ENCODE data around the gene UBE2R2. TPM values are rescaled to one million over a fixed set of nuclear protein-coding genes. Genes with fewer than 3 reads are reported as not detected.
"Not testable (repeated sequence)": the region's sequence is repeated elsewhere in the genome, so short reads cannot be mapped to it uniquely, and the experiment has no call there.

The UBE2R2 gene
- total and polyA plus RNA-seq, 2 experiments from 2014 or later: 39.8 to 41.4 TPM

- no peak for TF ChIP-seq CTCF (IDR thresholded peaks at IDR 0.05; ENCODE audit: poor library complexity)
- no peak for TF ChIP-seq EZH2phosphoT487 (IDR thresholded peaks at IDR 0.05; ENCODE audit: low read depth, severe bottlenecking, unreplicated experiment)
- TF ChIP-seq EZH2 (IDR thresholded peaks at IDR 0.05; ENCODE audit: borderline replicate concordance): no peak
- H3K36me3 ChIP-seq (replicated peaks; ENCODE audit: insufficient read depth, low read depth): no peaks in the 10 kb centered on the region
- 33% methylated on average over 1 of the region's 1 CpG for WGBS (ENCODE audit: low lambda C conversion rate, missing lambda C conversion rate)
- H3K9me2 ChIP-seq (replicated peaks; ENCODE audit: insufficient read depth): no peaks in the 10 kb centered on the region
- no peak overlapping the region for H3K4me2 ChIP-seq
- no peaks in the 10 kb centered on the region for H3K9me3 ChIP-seq (ENCODE audit: low read depth)
- H3K27ac ChIP-seq: no peak overlapping the region
- H3K4me1 ChIP-seq (ENCODE audit: insufficient read depth): no peaks in the 10 kb centered on the region
- no peak overlapping the region for H2AFZ ChIP-seq
- H3K27me3 ChIP-seq: no peaks in the 10 kb centered on the region
- no peak for DNase-seq (ENCODE audit: low spot score)
- no peaks in the 10 kb centered on the region for H3K79me2 ChIP-seq
- no peaks in the 10 kb centered on the region for H4K20me1 ChIP-seq (ENCODE audit: insufficient read depth, poor library complexity, severe bottlenecking)
- no peak overlapping the region for H3K4me3 ChIP-seq
Observed at GRCh38 chr9:33787839-33788238, 29.1 kb upstream of the UBE2R2 start.

GRCh38 chr9:33789429-33789828, 27.5 kb upstream of the UBE2R2 start:
- not testable (repeated sequence) for H3K4me3 ChIP-seq; DNase-seq (ENCODE audit: low spot score); H3K4me2 ChIP-seq; H3K9me3 ChIP-seq (ENCODE audit: low read depth); H3K36me3 ChIP-seq (replicated peaks; ENCODE audit: insufficient read depth, low read depth); H3K9me2 ChIP-seq (replicated peaks; ENCODE audit: insufficient read depth); H3K79me2 ChIP-seq; H4K20me1 ChIP-seq (ENCODE audit: insufficient read depth, poor library complexity, severe bottlenecking); H3K27ac ChIP-seq; H3K4me1 ChIP-seq (ENCODE audit: insufficient read depth); H3K27me3 ChIP-seq; H2AFZ ChIP-seq
- WGBS (ENCODE audit: low lambda C conversion rate, missing lambda C conversion rate): 86% methylated on average over 2 of the region's 2 CpGs

GRCh38 chr9:33791117-33791516, 25.8 kb upstream of the UBE2R2 start:
- no peak overlapping the region for H3K27ac ChIP-seq
- no peak for DNase-seq (ENCODE audit: low spot score)
- no peaks in the 10 kb centered on the region for H4K20me1 ChIP-seq (ENCODE audit: insufficient read depth, poor library complexity, severe bottlenecking)
- H3K4me2 ChIP-seq: no peak overlapping the region
- no peaks in the 10 kb centered on the region for H3K4me1 ChIP-seq (ENCODE audit: insufficient read depth)
- no peaks in the 10 kb centered on the region for H3K9me2 ChIP-seq (replicated peaks; ENCODE audit: insufficient read depth)
- no peaks in the 10 kb centered on the region for H3K9me3 ChIP-seq (ENCODE audit: low read depth)
- TF ChIP-seq EZH2 (IDR thresholded peaks at IDR 0.05; ENCODE audit: borderline replicate concordance): no peak
- no peak for TF ChIP-seq EZH2phosphoT487 (IDR thresholded peaks at IDR 0.05; ENCODE audit: low read depth, severe bottlenecking, unreplicated experiment)
- TF ChIP-seq CTCF (IDR thresholded peaks at IDR 0.05; ENCODE audit: poor library complexity): no peak
- no peak overlapping the region for H2AFZ ChIP-seq
- 65% methylated on average over 2 of the region's 2 CpGs for WGBS (ENCODE audit: low lambda C conversion rate, missing lambda C conversion rate)
- no peaks in the 10 kb centered on the region for H3K36me3 ChIP-seq (replicated peaks; ENCODE audit: insufficient read depth, low read depth)
- no peaks in the 10 kb centered on the region for H3K27me3 ChIP-seq
- H3K4me3 ChIP-seq: no peak overlapping the region
- H3K79me2 ChIP-seq: no peaks in the 10 kb centered on the region

GRCh38 chr9:33793496-33793895, 23.5 kb upstream of the UBE2R2 start:
- H3K36me3 ChIP-seq (replicated peaks; ENCODE audit: insufficient read depth, low read depth); H3K9me3 ChIP-seq (ENCODE audit: low read depth); DNase-seq (ENCODE audit: low spot score); H3K4me2 ChIP-seq; H3K4me3 ChIP-seq; H3K4me1 ChIP-seq (ENCODE audit: insufficient read depth); H4K20me1 ChIP-seq (ENCODE audit: insufficient read depth, poor library complexity, severe bottlenecking); H3K27ac ChIP-seq; H2AFZ ChIP-seq; H3K27me3 ChIP-seq; H3K79me2 ChIP-seq; H3K9me2 ChIP-seq (replicated peaks; ENCODE audit: insufficient read depth): not testable (repeated sequence)
- WGBS (ENCODE audit: low lambda C conversion rate, missing lambda C conversion rate): 86% methylated on average over 1 of the region's 1 CpG

- no peaks in the 10 kb centered on the region for H3K9me3 ChIP-seq (ENCODE audit: low read depth)
- no peaks in the 10 kb centered on the region for H4K20me1 ChIP-seq (ENCODE audit: insufficient read depth, poor library complexity, severe bottlenecking)
- H3K27me3 ChIP-seq: no peaks in the 10 kb centered on the region
- 83% methylated on average over 2 of the region's 2 CpGs for WGBS (ENCODE audit: low lambda C conversion rate, missing lambda C conversion rate)
- no peak overlapping the region for H3K4me2 ChIP-seq
- H3K27ac ChIP-seq: no peak overlapping the region
- H3K9me2 ChIP-seq (replicated peaks; ENCODE audit: insufficient read depth): no peaks in the 10 kb centered on the region
- no peak overlapping the region for H2AFZ ChIP-seq
- no peak overlapping the region for H3K4me3 ChIP-seq
- no peaks in the 10 kb centered on the region for H3K4me1 ChIP-seq (ENCODE audit: insufficient read depth)
- no peaks in the 10 kb centered on the region for H3K36me3 ChIP-seq (replicated peaks; ENCODE audit: insufficient read depth, low read depth)
- TF ChIP-seq EZH2phosphoT487 (IDR thresholded peaks at IDR 0.05; ENCODE audit: low read depth, severe bottlenecking, unreplicated experiment) (no peak), EZH2 (IDR thresholded peaks at IDR 0.05; ENCODE audit: borderline replicate concordance) (no peak), CTCF (IDR thresholded peaks at IDR 0.05; ENCODE audit: poor library complexity) (no peak)
- DNase-seq (ENCODE audit: low spot score): no peak
- H3K79me2 ChIP-seq: no peaks in the 10 kb centered on the region
Observed at GRCh38 chr9:33794560-33794959, 22.4 kb upstream of the UBE2R2 start.

All from hepatocyte (in vitro differentiated cells).